T-helper 1 cell treated with Interleukin-12 subunit alpha and Interleukin-12 subunit beta and Interleukin-4 antibody, amounts not matched to agents 30 ng/mL and 1 ng/mL, for 36 hours (primary cell): ENCODE data around the gene CACHD1. TPM values are rescaled to one million over a fixed set of nuclear protein-coding genes. Genes with fewer than 3 reads are reported as not detected.

Experiments
- intact Hi-C: fragments of 100-400 bp; cut with micrococcal nuclease; formaldehyde crosslinking; loops from one replicate; pipeline ENCODE4 v1.15.1; 2024
- total RNA-seq: library from RNA; stranded (reverse); gene quantifications from 2 replicates; pipeline ENCODE4 v1.2.3, GENCODE V29; 2022

CACHD1 gene
- total RNA-seq, 1 donor from 2014 or later, result not detected

DNA sequence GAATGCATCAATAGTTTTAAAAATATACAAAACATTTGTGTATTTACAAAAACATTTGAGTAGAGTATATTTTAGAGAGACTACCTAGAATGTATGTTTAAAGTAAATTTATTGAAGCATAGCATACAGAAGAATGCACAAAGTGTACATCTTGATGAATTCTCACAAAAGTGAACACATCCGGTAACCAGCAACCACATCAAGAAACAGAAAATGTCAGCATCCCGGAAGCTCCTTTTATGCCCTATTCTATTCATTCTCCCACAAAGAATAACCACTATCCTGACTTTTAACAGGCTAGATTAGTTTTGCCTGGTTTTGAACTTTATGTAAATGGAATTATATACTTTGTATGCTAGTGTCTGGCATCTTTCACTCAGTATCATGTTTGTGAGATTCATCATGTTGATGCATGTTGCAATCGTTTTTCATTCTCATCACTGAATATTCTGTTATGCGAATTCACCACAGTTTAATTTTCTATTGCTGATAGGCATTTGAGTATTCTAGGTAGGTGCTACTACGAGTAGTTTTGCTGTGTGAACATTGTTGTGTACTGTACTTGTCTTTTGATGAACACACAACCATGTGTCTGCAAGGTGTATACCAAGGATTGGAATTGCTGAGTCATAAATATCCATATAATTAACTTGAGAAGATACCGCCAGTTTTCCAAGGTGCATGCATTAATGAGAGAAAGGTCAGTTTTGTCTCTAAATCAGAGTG lies 75.4 kb downstream of the CACHD1 start:
- intact Hi-C loops, result loop anchor here (2.0 to 10.0 kb wide), 2 partner anchors 38 to 520 kb away; no protein-coding TSS in a partner anchor

DNA sequence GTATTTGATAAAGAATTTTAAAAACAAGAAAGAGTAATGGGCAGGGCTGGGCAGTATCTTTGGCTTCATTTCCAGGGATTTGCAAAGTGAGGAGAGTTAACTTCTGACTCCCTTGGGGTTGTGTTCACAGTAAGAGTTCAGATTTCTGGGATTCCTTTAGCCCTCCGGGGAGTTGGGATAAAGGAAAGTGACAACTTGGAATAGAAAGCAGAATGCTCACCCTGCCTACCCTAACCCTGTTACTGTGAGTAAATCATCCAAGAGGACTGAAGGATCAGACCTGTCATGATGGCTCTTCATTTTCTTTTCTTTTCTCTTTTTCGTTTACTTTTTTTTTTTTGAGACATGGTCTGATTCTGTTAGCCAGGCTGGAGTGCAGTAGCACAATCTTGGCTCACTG lies 76.1 kb downstream of the CACHD1 start:
- intact Hi-C loops, result loop anchor here (10.0 kb wide), 1 partner anchor 519 kb away; no protein-coding TSS in a partner anchor

DNA sequence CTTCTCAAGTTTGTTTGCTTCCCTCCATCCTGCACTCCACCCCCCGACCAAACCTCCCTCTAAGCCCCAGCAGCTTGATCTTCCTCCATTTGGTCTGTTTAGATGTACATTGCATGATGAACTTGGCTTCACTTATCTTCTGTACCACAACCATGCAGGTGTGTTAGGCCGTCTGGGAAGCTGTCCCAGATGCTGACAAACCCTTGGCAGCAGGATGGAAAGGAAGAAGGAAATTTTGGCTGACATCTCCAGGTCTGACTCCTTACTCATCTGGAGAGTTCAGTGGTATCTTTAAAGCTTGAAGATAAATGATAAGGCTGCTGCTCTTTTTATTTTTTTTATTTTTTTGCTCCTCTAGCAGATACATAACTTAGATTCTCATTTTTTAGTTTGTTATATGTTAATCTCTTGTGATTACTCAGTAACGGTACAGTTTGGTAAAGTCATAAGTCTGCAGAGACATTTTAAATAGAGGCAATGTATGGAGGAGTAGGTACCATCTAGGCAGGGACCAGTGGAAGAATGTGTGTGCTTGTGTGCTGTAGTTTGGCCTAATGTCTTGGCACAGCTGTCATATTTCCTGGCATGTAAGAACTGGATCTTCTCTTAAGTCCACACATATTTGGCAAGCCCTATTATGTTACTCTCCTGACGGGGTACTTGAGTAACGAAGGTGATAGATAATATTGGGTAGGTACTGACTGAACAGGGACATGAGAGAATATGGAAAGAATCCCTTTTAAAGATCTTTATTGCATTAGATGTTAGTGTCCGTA lies 79.7 kb downstream of the CACHD1 start:
- intact Hi-C loops, result loop anchor here (10.0 kb wide), 1 partner anchor 515 kb away; no protein-coding TSS in a partner anchor

DNA sequence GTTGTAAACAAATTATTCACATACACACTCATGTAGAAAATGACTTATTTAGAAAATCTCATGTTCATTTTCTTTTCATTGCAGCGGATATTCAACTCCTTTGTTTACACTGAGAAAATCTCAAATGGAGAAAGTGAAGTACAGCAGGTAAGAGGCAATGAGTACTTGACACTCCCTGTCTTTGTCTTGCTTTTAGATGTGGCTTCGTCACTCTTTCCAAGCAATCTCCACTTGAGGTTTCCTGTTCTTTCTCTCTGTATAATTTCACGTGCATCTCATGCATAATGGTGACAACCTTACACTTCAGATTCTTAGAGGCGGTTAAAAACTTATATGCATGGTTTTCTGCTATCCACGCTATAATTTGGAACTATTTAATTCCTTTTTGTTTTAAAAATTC lies 80.6 kb downstream of the CACHD1 start:
- intact Hi-C loops, result no loop called here

DNA sequence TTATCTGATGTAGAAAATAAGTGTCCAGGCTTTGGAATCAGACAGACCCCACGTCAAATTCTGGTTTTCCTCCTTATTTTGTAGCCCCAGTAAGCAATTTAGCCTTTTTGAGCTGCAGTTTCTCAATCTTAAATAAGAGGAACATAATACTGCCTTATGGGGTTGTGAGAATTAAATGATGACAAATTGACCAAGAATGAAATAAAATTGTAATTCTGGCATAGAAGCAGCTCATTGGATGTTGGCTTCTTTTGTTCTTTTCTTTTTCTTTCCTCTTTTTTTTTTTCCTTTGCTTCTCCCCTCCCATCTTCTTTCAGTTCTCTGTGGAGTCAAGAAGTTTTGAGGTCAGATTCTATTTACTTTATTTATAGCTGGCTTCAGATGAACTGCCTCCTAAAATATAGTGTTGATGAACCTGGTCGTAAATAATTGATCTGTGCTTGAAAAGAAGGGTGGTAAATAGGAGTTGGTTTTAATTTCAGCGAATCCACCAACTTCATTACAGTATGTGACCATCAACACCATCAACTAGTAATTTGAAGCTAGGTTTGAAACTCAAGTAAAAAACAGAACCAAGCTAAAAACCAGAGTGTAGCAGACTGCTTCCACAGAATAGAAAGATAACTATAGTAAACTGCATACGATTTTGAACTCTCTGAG lies 81.1 kb downstream of the CACHD1 start:
- intact Hi-C loops, result no loop called here

DNA sequence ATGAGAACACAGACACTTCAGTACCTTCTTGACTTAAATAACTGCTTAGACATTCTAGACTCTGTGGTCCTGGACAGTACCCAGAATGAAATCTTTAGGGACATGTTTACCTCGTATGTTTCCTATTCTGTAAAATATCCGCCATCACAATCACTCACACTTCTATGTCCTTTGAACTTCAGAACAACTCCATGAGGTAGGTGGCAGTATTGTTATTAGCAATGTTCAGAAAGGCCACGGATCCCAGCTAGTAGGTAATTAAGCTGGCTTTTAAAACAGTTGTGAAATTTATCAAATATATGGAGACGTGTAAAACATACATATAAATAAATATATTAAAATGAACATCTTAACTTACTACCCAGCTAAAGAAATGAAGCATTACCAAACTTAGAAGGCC lies 83.4 kb downstream of the CACHD1 start:
- intact Hi-C loops, result no loop called here

DNA sequence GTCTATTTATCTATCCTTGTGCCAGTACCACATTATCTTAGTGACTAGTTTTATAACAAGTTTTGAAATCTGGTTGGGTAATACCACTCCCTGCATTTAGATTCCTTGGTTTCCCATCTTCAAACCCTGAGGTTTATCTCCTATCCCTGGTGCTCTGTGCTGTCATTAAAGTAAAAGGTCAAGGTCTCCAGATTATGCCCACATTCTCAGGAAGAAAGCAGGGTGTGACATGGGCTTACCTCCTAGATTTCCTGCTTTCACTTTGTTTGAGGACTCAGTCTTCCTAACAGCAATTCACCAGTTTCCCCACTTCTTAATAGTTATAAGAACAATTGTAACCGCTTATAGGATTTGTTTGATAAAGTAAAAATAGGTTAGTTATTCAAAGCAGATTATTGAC lies 86.0 kb downstream of the CACHD1 start:
- intact Hi-C loops, result no loop called here

DNA sequence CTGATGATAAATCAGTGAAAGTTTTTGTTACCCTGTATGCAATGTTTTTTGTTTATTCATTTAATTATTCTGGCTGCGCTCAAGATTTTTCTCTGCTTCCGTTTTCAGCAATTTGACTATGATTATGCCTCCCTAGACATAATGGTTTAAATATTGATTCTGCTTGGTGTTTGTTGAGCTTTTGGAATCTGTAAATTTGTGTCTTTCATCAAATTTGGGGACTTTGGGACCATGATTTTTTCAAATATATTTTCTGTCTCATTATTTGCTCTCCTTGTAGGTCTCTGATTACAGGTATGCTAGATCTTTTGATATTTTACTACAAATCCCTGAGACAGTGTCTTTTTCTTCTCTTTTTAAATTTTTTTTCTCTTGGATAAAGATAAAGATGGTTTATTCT lies 92.1 kb downstream of the CACHD1 start:
- intact Hi-C loops, result no loop called here

DNA sequence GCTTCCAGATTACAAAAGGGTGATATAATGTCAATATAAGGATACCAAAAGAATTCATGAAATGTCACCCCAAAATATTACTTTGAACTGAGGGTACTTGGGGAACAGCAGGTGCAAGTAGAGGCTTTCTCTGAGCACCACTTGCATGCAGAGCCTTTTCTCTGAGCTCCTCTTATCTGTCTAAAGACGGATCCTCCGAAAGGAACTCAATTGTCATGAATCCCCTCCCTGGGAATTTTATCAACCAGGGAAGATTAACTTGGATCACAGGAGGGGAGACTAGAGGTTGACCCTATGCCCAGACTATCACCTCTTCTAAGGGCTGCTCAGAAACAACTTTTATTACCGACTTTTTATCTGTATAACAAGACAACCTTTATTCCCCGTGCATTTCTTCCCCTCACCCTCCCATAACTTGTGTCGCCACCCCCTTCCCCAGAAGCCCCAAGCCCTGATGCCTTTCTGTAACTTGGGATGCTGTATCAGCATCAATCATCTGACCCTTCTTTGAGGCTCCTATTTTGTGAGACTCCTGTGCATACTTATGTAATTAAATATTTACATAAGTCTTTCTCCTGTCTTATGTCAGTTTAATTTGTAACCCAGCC lies 94.1 kb downstream of the CACHD1 start:
- intact Hi-C loops, result no loop called here

DNA sequence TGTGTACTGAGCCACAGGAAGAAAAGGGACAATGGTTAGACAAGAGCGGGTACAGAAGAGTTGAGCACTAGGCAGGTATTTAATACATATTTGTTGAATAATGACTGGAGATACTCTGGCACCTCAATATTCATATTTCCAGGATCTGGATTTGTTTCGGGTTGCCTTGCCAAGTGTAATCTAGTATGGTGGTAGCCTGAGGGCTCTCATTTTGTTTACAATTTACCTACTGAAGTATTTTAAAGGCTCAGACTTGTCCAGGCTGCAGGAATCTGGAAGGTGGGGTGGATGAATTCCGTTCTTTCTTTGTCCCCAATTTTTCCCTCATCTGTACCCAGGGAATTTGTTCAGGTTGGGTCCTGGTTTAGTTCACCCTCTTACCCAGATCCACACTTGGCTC lies 95.0 kb downstream of the CACHD1 start:
- intact Hi-C loops, result no loop called here

DNA sequence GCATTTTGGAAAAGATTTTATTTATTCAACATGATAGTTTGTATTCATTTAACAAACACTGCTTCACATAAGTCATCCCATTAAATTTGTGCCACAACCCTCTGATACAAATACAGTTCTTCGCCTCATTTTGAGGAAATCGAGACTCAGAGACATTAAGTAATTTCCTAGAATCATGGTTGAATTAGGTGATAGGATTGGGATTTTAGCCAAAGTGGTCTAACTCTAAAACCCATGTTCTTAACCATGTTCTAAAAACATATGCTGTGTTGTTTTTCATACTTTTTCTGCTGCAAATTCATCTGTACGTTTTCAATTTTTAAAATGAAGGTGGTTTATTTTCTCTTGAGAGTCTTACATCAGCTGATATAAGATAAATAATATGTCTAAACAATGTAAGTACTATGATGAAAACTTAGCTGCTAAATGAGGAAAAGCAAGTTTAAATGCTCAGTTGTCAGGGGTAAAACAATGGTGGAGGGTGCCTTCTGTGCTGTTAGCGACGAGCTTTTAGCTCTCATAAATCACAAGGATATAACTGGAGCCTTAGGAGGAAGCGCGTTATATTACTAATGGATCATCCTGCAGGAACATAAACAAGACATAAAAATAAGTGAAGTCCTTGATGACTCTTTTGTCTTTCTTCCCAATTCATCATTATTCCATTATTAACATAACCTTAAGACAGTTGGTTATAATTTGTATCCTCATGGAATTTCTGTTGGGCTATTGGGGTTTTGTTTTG lies 97.7 kb downstream of the CACHD1 start:
- intact Hi-C loops, result no loop called here

DNA sequence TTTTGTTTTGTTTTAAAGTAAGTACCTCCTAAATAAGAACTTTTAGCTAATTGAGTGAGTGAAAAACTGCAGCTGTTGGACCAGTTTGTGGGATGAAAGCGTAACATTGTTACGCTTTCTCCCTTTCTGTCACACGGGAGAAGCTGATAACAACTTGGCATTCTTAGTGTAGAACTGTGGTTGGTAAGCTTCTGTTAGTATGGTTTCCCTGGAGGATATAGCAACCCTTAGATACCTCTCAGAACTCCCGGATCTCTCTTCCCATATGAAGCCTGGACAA lies 98.2 kb downstream of the CACHD1 start:
- intact Hi-C loops, result no loop called here

DNA sequence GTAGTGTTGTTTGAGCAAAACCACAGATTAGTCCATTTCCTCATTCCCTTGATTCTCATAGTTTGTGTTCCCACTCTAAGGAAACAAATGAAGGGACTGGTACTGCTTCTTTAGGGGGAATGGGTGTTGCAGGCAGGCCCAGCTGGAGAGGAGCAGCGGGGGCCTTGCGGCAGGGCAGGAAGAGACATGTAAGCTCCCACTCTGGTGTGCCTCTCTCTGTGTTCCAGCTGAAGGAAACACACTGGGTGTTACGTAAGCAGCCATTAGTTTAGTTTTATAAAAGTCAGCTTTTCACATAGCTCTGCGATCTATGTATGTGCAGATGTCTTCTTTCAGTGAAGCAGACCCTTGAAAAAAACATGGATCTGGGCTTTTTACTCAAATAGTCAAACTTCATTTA lies 99.5 kb downstream of the CACHD1 start:
- intact Hi-C loops, result no loop called here

DNA sequence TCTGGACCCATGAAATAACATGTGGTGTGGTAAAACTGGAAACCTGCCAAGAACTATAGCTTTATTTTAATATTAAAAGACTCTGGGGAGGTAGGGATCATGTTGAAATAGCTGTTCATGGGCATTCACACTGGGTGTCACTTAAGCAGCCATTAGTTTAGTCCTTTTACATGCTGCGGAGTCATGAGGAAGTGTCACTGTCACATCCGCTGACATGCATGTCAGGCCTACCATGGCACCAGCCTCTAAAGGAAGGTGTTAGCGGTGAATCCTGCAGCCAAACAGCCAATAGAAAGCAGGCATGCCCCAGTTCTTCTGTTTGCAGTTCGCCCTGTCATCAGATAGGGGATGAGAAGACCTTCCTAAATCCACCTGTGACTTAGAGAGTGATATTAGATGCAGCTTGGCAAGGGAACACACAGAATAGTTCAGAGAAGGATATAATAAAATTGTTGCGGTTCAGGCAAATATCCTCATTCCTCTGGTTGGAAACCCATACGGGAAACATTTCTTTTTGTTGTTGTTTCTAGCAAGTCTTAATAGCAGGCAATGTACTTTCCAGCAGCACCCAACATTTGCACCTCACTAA lies 100.4 kb downstream of the CACHD1 start:
- intact Hi-C loops, result no loop called here

DNA sequence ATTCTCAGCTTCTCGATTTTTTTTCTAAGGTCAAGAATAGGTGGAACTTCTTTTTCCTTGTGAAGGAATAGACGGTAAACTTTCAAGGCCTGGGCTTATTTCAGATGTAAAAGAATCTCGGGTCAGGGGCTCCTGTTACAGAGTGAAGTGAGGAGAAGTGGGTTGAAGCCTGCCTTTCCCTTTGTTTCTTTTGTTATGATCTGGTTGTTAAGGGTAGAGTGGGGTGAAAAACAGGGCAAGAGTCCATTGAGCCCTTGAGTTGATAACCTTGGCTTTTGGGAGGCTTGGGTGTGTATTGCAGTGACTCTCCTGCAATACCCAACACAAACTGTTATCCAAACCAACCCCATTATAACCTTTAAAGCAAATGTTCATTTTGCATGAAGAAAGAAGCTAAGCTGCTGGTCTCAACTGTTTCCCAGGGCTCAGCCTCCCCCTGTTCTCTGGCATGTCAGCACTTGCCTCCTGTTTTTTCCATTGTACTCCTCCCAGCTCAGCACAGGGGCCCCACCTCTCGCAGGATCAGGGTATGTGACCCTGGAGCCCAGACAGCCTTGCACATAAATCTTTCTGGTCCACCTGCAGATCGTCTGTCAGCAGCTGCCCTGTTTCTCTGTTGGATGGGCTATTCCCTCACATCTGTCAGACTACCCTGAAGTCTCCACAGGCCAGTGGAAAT lies 102.4 kb downstream of the CACHD1 start:
- intact Hi-C loops, result no loop called here

DNA sequence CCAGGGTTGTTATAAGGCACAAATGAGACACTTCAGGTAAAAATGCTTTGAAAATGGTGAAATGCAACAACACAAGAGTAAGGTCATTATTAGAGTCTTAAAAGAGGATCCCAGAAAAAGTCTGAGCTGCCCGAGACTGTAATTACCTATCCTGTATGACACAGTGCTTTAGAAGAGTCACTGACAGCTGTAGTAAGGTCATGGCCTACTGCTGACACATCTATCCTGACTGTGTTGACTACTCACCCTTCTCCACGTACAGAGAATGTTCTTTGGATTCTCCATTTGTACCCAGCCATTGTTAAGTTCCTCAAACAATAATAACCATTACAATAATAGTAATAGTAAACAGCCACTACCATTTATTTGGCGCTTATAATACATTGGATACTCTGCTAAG lies 104.4 kb downstream of the CACHD1 start:
- intact Hi-C loops, result no loop called here

DNA sequence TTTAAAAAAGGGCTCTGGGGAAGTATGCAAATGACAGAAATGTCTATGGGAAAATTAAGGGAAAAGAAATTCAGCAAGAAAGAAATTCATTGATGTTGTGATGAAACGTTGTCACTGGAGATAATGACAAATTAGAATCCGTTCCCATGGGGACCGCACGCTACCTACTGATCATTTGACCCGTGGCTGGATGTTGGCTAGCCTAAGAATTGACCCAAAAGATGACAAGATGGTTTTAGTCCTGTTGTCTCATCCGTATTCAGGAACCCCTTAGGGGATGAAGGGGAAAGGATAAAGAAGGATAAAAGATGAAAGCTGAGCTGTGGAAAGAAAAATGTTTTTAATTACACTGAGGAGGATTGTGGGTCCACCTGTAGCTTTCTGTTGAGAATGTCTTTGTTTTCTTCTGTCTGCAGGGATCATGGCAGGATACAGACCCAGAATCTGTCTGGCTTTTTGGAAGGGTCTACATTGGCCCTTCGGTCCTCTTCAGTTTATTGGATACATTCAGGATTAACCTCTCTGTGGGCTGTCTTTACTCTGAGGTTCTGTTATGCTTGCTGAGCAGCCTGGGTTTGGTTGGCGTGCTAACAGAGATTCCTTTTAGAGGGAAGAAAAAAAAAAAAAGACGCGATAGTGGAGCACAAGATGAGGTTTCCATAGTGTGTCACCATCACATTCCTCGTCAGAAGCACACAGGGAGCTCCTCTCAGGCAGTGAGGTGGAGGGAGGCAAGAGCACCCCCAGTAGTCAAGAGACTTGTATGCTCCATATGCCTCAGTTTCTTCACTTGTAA lies 106.2 kb downstream of the CACHD1 start:
- intact Hi-C loops, result no loop called here

DNA sequence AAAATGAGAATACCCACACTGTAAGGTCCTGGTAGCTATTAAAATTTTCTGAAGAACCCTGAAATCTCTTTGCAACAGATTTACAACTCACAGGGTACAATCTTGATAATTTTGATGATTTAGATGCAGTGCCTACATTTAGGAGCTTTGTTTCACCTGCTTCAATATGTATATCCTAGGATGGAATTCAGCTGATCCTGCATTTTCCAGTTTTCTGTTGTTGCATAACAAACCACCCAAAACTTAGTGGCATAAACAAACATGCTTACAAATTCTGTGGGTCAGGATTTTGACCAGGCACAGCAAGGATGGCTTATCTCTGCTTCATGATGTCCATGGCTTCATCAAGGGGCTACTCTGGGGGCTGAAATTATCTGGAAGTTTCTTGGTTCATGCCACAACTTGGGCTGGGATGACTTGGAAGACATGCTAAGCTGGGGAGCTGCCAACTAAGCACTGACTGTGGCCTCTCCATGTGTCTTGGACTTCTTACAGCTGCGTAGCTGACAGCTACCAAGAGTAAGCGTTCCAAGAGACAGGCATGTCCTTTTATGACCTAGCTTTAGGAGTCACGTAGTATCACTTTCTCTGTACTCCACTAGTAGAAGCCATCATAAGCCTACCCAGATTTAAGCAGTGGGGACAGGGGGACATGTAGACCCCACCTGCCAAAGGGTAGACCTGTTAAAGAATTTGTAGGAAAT lies 108.5 kb downstream of the CACHD1 start:
- intact Hi-C loops, result no loop called here

DNA sequence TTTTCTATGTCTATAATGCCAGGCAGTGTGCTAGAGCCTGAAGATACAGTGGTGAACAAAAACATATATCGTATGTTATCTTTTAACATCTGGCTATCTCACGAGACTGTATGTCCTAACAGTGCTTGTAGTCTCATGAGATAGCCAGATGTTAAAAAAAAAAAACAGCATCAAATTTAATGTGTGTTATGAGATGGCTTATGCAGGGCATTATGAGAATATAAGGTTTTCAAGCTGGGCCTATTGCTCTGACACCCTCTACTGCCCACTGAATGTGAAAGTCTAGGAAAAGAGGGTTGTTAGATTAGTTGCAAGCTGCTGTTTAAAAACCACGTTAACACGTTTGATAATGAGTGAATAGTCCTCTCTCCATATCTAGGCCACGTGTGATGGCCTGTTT lies 109.8 kb downstream of the CACHD1 start:
- intact Hi-C loops, result no loop called here
